Spleen (tissue), 11 donors: ENCODE results near the gene GCFC2. TPM values are rescaled to one million over a fixed set of nuclear protein-coding genes. Genes with fewer than 3 reads are reported as not detected.
"Not testable (repeated sequence)": the region's sequence is repeated elsewhere in the genome, so short reads cannot be mapped to it uniquely, and the experiment has no call there.

Experiments used
- DNase-seq: peaks from one replicate; pipeline ENCODE4 v3.0.0-alpha.2; 2020
- H3K27ac ChIP-seq, 8 donors: fragments of 200-600 bp; sonication (generic) in 7 of 8; 1 replicate in 4 of 8; 2 replicates in 4 of 8; pipeline versions ENCODE4 v1.5.0 to v1.8.0; 2016 to 2021; ENCODE audit warnings: inconsistent platforms in 4 of 8, mild to moderate bottlenecking in 4 of 8, moderate library complexity in 1 of 8
- H3K27me3 ChIP-seq, 7 donors: fragments of 200-600 bp; sonication (generic) in 6 of 7; replicated peaks in 1 of 7; 1 replicate in 4 of 7; 2 replicates in 3 of 7; pipeline versions ENCODE4 v1.5.0 to v1.8.0; 2016 to 2021; ENCODE audit warnings: inconsistent platforms in 3 of 7, mild to moderate bottlenecking in 1 of 7
- H3K36me3 ChIP-seq, 6 donors: fragments of 200-600 bp; sonication (generic) in 5 of 6; 1 replicate in 4 of 6; 2 replicates in 2 of 6; pipeline versions ENCODE4 v1.5.0 to v1.8.0; 2016 to 2021; ENCODE audit warnings: inconsistent platforms in 2 of 6
- H3K4me1 ChIP-seq, 6 donors: fragments of 200-600 bp; sonication (generic) in 5 of 6; 1 replicate in 3 of 6; 2 replicates in 3 of 6; pipeline versions ENCODE4 v1.5.0 to v1.8.0; 2016 to 2021; ENCODE audit warnings: inconsistent platforms in 3 of 6
- H3K4me3 ChIP-seq, 8 donors: fragments of 200-600 bp; sonication (generic) in 7 of 8; 1 replicate in 4 of 8; 2 replicates in 4 of 8; pipeline versions ENCODE4 v1.5.0 to v1.8.0; 2016 to 2021; ENCODE audit warnings: inconsistent platforms in 4 of 8, mild to moderate bottlenecking in 4 of 8, moderate library complexity in 2 of 8
- H3K9me3 ChIP-seq, 8 donors: fragments of 200-600 bp; sonication (generic) in 7 of 8; 1 replicate in 4 of 8; 2 replicates in 4 of 8; pipeline versions ENCODE4 v1.5.0 to v1.8.0; 2016 to 2021; ENCODE audit warnings: inconsistent platforms in 4 of 8
- POLR2A ChIP-seq, 3 donors: fragments of 450-650 bp; IDR thresholded peaks; one replicate each; pipeline ENCODE4 v1.5.1; 2017; ENCODE audit warnings: antibody characterized with exemption in 3 of 3, mild to moderate bottlenecking in 1 of 3
- POLR2AphosphoS5 ChIP-seq, 3 donors: sonication (generic); formaldehyde crosslinking; IDR thresholded peaks; one replicate each; pipeline ENCODE4 v1.5.1; 2017; ENCODE audit warnings: antibody characterized with exemption in 3 of 3
- WGBS, 5 donors: extraction: QIAGEN DNeasy Blood & Tissue Kit in 3 of 5; methylation state at CpG; one replicate each; pipeline versions ENCODE4 v1.1.5 to v1.1.7; 2013 to 2018; 5-methylcytosine and 5-hydroxymethylcytosine counted together
- intact Hi-C: fragments of 100-400 bp; cut with DNase I; formaldehyde crosslinking; loops from one replicate; pipeline ENCODE4 v1.15.0; 2023; ENCODE audit warnings: low total_unique reads
- polyA plus RNA-seq, 3 donors: library from polyadenylated mRNA; stranded (reverse); fragments of 200-250 nt; gene quantifications; one replicate each; pipeline ENCODE4 v1.2.1, GENCODE V29; 2013
- total RNA-seq, 7 donors: library from RNA; depleted of rRNA in 3 of 7; stranded (reverse); fragments of >200 nt in 3 of 7; fragmentation: NEBNext Ultra II Directional in 4 of 7; extraction: Animal tissue kit (Norgen Biotek cat#: 25700) in 4 of 7; gene quantifications; one replicate each; pipeline versions ENCODE4 v1.1.0 to v1.2.1, GENCODE V29; 2016 to 2021
- TF ChIP-seq, protein P1 (sequence below), 11 experiments: fragments of 200-600 bp in 7 of 11; fragments of 450-650 bp in 4 of 11; sonication (generic) in 4 of 11; IDR thresholded peaks in 8 of 11; conservative IDR thresholded peaks in 3 of 11; 1 replicate in 7 of 11; 2 replicates in 4 of 11; pipeline versions ENCODE4 v1.4.0 to v1.8.0; 2016 to 2021; ENCODE audit warnings: antibody characterized with exemption in 11 of 11, inconsistent platforms in 4 of 11, mild to moderate bottlenecking in 1 of 11
- donor health status: healthy with polysubstance abuse.
- donor health status: DM: no; HTN: no; CAD: no; lungs with moderate emphysema.
- donor health status: DM: no; HTN: no; CAD: no.
- donor health status: Bipolar disorder and iron deficiency.
- donor health status: healthy.
- donor health status: DM: no; HTN: no; CAD: no.
- donor health status: DM: yes; HTN: yes; CAD: no.

Gene GCFC2
- total and polyA plus RNA-seq, 10 donors = 13.1 to 27.7 (median 20.5) TPM

DNA sequence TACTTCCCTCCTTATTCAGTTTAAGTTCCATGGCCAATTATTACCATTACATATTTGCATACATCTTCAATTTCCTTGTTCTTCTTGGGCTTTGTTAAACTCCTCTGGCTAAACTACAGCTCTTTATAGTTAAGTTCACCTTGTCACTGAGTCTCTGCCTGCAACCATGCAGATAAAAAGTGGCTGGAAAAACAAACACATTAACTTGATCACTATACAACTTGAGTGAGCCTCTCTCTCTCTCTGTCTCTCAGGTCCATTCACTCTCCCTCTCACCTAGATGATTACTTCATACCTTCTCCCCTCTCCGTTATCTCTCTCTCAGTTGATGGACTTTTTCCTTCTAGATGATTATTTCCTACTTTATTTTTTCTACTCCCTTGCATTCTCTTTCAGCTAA is 30.3 kb downstream of the GCFC2 start:
- WGBS, 5 donors = 89 to 100% (median 97%) methylated on average over 1 of the region's 1 CpG
- Histone ChIP-seq H3K36me3 (peaks cover 0 to 50% (median 17%) of the 10 kb centered on the region in 6 donors), H3K4me3 (no peak overlapping the region), H3K9me3 (no peaks in the 10 kb centered on the region), H3K4me1 (peaks cover 0 to 8% (median 2%) of the 10 kb centered on the region in 6 donors), H3K27ac (no peak overlapping the region), H3K27me3 (no peaks in the 10 kb centered on the region)
- no peak for TF ChIP-seq POLR2AphosphoS5 (IDR thresholded peaks at IDR 0.05)
- no peak for TF ChIP-seq POLR2A (IDR thresholded peaks at IDR 0.05)
- TF ChIP-seq, protein P1, sequence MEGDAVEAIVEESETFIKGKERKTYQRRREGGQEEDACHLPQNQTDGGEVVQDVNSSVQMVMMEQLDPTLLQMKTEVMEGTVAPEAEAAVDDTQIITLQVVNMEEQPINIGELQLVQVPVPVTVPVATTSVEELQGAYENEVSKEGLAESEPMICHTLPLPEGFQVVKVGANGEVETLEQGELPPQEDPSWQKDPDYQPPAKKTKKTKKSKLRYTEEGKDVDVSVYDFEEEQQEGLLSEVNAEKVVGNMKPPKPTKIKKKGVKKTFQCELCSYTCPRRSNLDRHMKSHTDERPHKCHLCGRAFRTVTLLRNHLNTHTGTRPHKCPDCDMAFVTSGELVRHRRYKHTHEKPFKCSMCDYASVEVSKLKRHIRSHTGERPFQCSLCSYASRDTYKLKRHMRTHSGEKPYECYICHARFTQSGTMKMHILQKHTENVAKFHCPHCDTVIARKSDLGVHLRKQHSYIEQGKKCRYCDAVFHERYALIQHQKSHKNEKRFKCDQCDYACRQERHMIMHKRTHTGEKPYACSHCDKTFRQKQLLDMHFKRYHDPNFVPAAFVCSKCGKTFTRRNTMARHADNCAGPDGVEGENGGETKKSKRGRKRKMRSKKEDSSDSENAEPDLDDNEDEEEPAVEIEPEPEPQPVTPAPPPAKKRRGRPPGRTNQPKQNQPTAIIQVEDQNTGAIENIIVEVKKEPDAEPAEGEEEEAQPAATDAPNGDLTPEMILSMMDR (IDR thresholded peaks at IDR 0.05 in 8 of 11, conservative IDR thresholded peaks at IDR 0.05 in 3 of 11) = no peak
- intact Hi-C loops = no loop called here
- no peak for DNase-seq

DNA sequence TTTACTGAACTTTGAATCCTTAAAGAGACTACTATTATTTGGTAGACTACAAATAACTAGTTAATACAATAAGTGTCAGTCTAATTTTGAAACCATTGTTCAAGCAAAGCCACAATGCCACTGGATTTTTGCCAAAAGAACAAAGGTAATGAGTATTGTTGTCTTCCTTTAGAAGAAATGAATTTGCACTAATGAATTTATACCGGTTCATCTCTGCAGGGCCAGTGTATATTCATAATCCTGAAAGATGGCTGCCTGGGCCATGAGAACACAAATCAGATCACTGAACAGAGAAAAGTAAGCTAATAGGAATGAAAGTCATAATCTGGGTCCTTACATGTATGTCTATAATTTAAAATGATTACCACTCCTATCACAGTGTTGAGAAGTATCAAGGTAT is 31.2 kb downstream of the GCFC2 start:
- Histone ChIP-seq H3K4me1 (peaks cover 0 to 8% (median 2%) of the 10 kb centered on the region in 6 donors), H3K9me3 (no peaks in the 10 kb centered on the region), H3K27ac (no peak overlapping the region), H3K27me3 (no peaks in the 10 kb centered on the region), H3K36me3 (peaks cover 0 to 42% (median 17%) of the 10 kb centered on the region in 6 donors), H3K4me3 (no peak overlapping the region)
- intact Hi-C loops = loop anchor here (5.0 kb wide), 1 partner anchor 37 kb away; no protein-coding TSS in a partner anchor
- WGBS, 5 donors = 81 to 94% (median 83%) methylated on average over 1 of the region's 1 CpG
- TF ChIP-seq POLR2A (IDR thresholded peaks at IDR 0.05) (no peak), POLR2AphosphoS5 (IDR thresholded peaks at IDR 0.05) (no peak)
- TF ChIP-seq, protein P1 (IDR thresholded peaks at IDR 0.05 in 8 of 11, conservative IDR thresholded peaks at IDR 0.05 in 3 of 11) = no peak
- no peak for DNase-seq

DNA sequence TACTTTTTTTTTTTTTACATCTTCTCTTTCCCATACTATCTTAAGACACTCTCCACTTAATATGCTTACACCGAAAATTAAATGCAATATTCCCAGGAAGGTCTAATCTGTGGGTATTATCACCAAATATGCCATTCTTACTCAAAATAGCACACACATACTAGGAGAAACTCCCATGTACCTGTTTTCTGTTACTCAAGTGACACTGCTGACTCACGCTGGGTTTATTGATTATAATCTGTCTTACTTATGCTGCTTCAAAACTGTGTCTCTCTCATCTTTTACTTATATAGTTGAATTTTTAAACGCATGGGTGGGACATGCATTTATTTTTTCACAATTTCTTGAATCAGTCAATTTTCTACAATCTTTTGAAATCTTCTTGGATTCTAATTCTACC is 34.3 kb downstream of the GCFC2 start:
- no peaks in the 10 kb centered on the region for H3K9me3 ChIP-seq
- TF ChIP-seq POLR2A (IDR thresholded peaks at IDR 0.05) = no peak
- no peak for TF ChIP-seq POLR2AphosphoS5 (IDR thresholded peaks at IDR 0.05)
- 95 to 99% (median 95%) methylated on average over 3 of the region's 3 CpGs for WGBS, 5 donors
- no peak overlapping the region for H3K4me3 ChIP-seq
- H3K4me1 ChIP-seq = peaks cover 0 to 8% (median 2%) of the 10 kb centered on the region in 6 donors
- no peak overlapping the region for H3K27ac ChIP-seq
- DNase-seq = no peak
- no peaks in the 10 kb centered on the region for H3K27me3 ChIP-seq
- peaks cover 0 to 49% (median 12%) of the 10 kb centered on the region in 6 donors for H3K36me3 ChIP-seq
- intact Hi-C loops = loop anchor here (5.0 kb wide), 1 partner anchor 34 kb away; no protein-coding TSS in a partner anchor

DNA sequence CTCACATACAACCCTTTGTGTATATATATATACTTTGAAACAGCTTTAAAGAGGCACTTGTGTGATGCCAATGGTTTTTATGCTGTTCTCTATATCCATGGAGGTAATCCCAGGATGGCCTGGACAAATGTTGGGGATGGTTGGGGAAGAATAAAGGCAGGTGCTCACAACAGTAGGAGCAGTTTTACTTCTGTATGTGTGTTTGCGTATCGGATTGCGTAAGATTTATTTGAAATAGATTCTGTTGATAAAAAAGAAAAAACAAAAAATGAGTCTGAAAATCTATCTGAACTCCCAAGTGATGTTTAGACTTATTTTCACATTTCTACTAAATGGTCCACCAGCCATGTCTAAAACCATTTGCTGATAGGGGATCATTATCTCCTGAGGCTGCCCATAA is 34.8 kb downstream of the GCFC2 start:
- no peak for DNase-seq
- Histone ChIP-seq H3K9me3 (no peaks in the 10 kb centered on the region), H3K27ac (no peak overlapping the region), H3K36me3 (peaks cover 0 to 49% (median 9%) of the 10 kb centered on the region in 6 donors), H3K4me1 (peaks cover 0 to 8% (median 2%) of the 10 kb centered on the region in 6 donors), H3K27me3 (no peaks in the 10 kb centered on the region), H3K4me3 (no peak overlapping the region)
- 90 to 98% (median 92%) methylated on average over 3 of the region's 3 CpGs for WGBS, 5 donors
- TF ChIP-seq, protein P1 (IDR thresholded peaks at IDR 0.05 in 8 of 11, conservative IDR thresholded peaks at IDR 0.05 in 3 of 11) = no peak
- TF ChIP-seq POLR2AphosphoS5 (IDR thresholded peaks at IDR 0.05) (no peak), POLR2A (IDR thresholded peaks at IDR 0.05) (no peak)
- intact Hi-C loops = loop anchor here (5.0 kb wide), 1 partner anchor 34 kb away; no protein-coding TSS in a partner anchor

DNA sequence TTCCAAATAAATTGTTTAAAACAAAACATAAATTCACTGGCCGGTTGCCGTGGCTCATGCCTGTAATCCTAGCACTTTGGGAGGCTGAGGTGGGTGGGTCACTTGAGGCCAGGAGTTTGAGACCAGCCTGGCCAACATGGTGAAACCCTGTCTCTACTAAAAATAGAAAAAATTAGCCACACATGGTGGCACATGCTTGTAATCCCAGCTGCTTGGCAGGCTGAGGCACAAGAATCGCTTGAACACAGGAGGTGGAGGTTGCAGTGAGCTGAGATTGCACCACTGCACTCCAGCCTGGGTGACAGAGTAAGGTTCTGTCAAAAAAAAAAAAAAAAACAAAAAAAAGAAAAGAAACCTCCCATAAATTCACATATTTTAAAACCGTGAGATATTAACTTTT is 35.3 kb downstream of the GCFC2 start:
- not testable (repeated sequence) for DNase-seq, H3K4me1 ChIP-seq, H3K9me3 ChIP-seq, H3K4me3 ChIP-seq, H3K27me3 ChIP-seq, H3K27ac ChIP-seq
- intact Hi-C loops = loop anchor here (5.0 kb wide), 1 partner anchor 33 kb away; no protein-coding TSS in a partner anchor
- peaks cover 0 to 49% (median 10%) of the 10 kb centered on the region in 6 donors for H3K36me3 ChIP-seq
- 88 to 95% (median 93%) methylated on average over 4 of the region's 4 CpGs for WGBS, 5 donors
